ENCODE data around the gene RUSC2. TPM values are rescaled to one million over a fixed set of nuclear protein-coding genes. Genes with fewer than 3 reads are reported as not detected.

Gene RUSC2
- polyA plus RNA-seq, 1 donor from 2014 or later: 46.4 TPM

GRCh38 chr9:35511453-35511852, 21.5 kb downstream of the RUSC2 start:
- Histone ChIP-seq H3K4me2 (ENCODE audit: low read length) (no peak overlapping the region), H3K9me2 (ENCODE audit: insufficient read depth, low read length) (no peaks in the 10 kb centered on the region), H2AFZ (ENCODE audit: low read depth, low read length) (no peak overlapping the region), H3K9me3 (ENCODE audit: low read length) (no peaks in the 10 kb centered on the region), H3K27ac (ENCODE audit: low read length) (no peak overlapping the region), H3K4me3 (ENCODE audit: low read length) (no peak overlapping the region), H3K36me3 (ENCODE audit: insufficient read depth, low read length) (no peaks in the 10 kb centered on the region), H3F3A (ENCODE audit: insufficient read depth, low read length, poor library complexity, severe bottlenecking) (no peaks in the 10 kb centered on the region), H3K27me3 (ENCODE audit: insufficient read depth, low read depth, low read length) (no peaks in the 10 kb centered on the region), H3K9ac (ENCODE audit: low read length) (no peak overlapping the region), H4K20me1 (ENCODE audit: insufficient read depth) (no peaks in the 10 kb centered on the region), H3K79me2 (replicated peaks; ENCODE audit: insufficient read depth, low read length) (no peaks in the 10 kb centered on the region)
- no peak for TF ChIP-seq CTCF (IDR thresholded peaks at IDR 0.05; ENCODE audit: poor library complexity, severe bottlenecking)
- no peak for TF ChIP-seq MXI1 (conservative IDR thresholded peaks at IDR 0.05; ENCODE audit: poor library complexity, severe bottlenecking)
- TF ChIP-seq POLR2AphosphoS5 (IDR thresholded peaks at IDR 0.05): no peak
- TF ChIP-seq EZH2 (IDR thresholded peaks at IDR 0.05; ENCODE audit: borderline replicate concordance, insufficient read depth, low read length, poor library complexity, severe bottlenecking): no peak
- no peak for TF ChIP-seq SMC3 (conservative IDR thresholded peaks at IDR 0.05; ENCODE audit: poor library complexity)
- TF ChIP-seq TAF1 (IDR thresholded peaks at IDR 0.05; ENCODE audit: low read depth): no peak
- TF ChIP-seq, protein P1, sequence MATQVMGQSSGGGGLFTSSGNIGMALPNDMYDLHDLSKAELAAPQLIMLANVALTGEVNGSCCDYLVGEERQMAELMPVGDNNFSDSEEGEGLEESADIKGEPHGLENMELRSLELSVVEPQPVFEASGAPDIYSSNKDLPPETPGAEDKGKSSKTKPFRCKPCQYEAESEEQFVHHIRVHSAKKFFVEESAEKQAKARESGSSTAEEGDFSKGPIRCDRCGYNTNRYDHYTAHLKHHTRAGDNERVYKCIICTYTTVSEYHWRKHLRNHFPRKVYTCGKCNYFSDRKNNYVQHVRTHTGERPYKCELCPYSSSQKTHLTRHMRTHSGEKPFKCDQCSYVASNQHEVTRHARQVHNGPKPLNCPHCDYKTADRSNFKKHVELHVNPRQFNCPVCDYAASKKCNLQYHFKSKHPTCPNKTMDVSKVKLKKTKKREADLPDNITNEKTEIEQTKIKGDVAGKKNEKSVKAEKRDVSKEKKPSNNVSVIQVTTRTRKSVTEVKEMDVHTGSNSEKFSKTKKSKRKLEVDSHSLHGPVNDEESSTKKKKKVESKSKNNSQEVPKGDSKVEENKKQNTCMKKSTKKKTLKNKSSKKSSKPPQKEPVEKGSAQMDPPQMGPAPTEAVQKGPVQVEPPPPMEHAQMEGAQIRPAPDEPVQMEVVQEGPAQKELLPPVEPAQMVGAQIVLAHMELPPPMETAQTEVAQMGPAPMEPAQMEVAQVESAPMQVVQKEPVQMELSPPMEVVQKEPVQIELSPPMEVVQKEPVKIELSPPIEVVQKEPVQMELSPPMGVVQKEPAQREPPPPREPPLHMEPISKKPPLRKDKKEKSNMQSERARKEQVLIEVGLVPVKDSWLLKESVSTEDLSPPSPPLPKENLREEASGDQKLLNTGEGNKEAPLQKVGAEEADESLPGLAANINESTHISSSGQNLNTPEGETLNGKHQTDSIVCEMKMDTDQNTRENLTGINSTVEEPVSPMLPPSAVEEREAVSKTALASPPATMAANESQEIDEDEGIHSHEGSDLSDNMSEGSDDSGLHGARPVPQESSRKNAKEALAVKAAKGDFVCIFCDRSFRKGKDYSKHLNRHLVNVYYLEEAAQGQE (IDR thresholded peaks at IDR 0.05; ENCODE audit: borderline replicate concordance): no peak
- TF ChIP-seq RAD21 (conservative IDR thresholded peaks at IDR 0.05): no peak
- TF ChIP-seq EP300 (conservative IDR thresholded peaks at IDR 0.05; ENCODE audit: poor library complexity, severe bottlenecking): no peak

DNA sequence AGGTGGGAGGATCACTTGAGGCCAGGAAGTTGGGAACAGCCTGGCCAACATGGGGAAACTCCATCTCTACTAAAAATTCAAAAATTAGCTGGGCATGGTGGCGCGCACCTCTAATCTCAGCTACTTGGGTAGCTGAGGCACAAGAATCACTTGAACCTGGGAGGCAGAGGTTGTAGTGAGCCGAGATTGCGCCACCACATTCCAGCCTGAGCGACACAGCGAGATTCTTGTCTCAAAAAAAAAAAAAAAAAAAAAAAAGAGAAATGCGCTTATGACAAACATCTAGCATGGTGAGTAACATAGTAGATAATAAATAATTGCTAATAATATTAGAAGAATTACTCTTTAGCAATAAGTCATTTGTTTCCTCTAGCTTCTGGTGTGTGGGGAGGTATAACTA, 25.9 kb downstream of the RUSC2 start:
- no peak overlapping the region for H3K9ac ChIP-seq (ENCODE audit: low read length)
- H3K79me2 ChIP-seq (replicated peaks; ENCODE audit: insufficient read depth, low read length): no peaks in the 10 kb centered on the region
- no peak overlapping the region for H3K4me2 ChIP-seq (ENCODE audit: low read length)
- no peaks in the 10 kb centered on the region for H3K9me3 ChIP-seq (ENCODE audit: low read length)
- H3F3A ChIP-seq (ENCODE audit: insufficient read depth, low read length, poor library complexity, severe bottlenecking): no peaks in the 10 kb centered on the region
- H3K9me2 ChIP-seq (ENCODE audit: insufficient read depth, low read length): no peaks in the 10 kb centered on the region
- H3K27me3 ChIP-seq (ENCODE audit: insufficient read depth, low read depth, low read length): no peaks in the 10 kb centered on the region
- H2AFZ ChIP-seq (ENCODE audit: low read depth, low read length): no peak overlapping the region
- no peak overlapping the region for H3K4me3 ChIP-seq (ENCODE audit: low read length)
- H3K36me3 ChIP-seq (ENCODE audit: insufficient read depth, low read length): no peaks in the 10 kb centered on the region
- TF ChIP-seq CTCF (IDR thresholded peaks at IDR 0.05; ENCODE audit: poor library complexity, severe bottlenecking) (no peak), RAD21 (conservative IDR thresholded peaks at IDR 0.05) (no peak), MXI1 (conservative IDR thresholded peaks at IDR 0.05; ENCODE audit: poor library complexity, severe bottlenecking) (no peak), TAF1 (IDR thresholded peaks at IDR 0.05; ENCODE audit: low read depth) (no peak), EP300 (conservative IDR thresholded peaks at IDR 0.05; ENCODE audit: poor library complexity, severe bottlenecking) (no peak), POLR2AphosphoS5 (IDR thresholded peaks at IDR 0.05) (no peak), EZH2 (IDR thresholded peaks at IDR 0.05; ENCODE audit: borderline replicate concordance, insufficient read depth, low read length, poor library complexity, severe bottlenecking) (no peak), SMC3 (conservative IDR thresholded peaks at IDR 0.05; ENCODE audit: poor library complexity) (no peak)
- H4K20me1 ChIP-seq (ENCODE audit: insufficient read depth): no peaks in the 10 kb centered on the region
- H3K27ac ChIP-seq (ENCODE audit: low read length): no peak overlapping the region

Measured in neural cell (in vitro differentiated cells).